H1 (cell line): ENCODE results near the gene PMF1. TPM values are rescaled to one million over a fixed set of nuclear protein-coding genes. Genes with fewer than 3 reads are reported as not detected.

Experiments
- CTCF ChIA-PET: fragments of 300-600 bp; sonication (Branson Sonifier 250); formaldehyde crosslinking; loops from one replicate; lab custom pipeline; 2021; ENCODE audit not compliant: partially characterized antibody; lab: Charles Lee
- POLR2A ChIA-PET: fragments of 300-600 bp; sonication (Branson Sonifier 250); formaldehyde crosslinking; loops from one replicate; lab custom pipeline; 2021; ENCODE audit warnings: inconsistent platforms; ENCODE audit not compliant: partially characterized antibody; lab: Charles Lee
- DNase-seq, 2 experiments: peaks; one replicate each; pipeline versions ENCODE4 v3.0.0 to v3.0.0-alpha.2; 2010 to 2022; ENCODE audit warnings: low spot score in 2 of 2, low read depth in 1 of 2, mixed read lengths in 1 of 2
- FAIRE-seq: peaks from 2 replicates; lab custom pipeline; 2011; peaks lifted over from hg19 to GRCh38; lab: Jason Lieb, UNC
- H2AFZ ChIP-seq: 2 replicates; pipeline ENCODE4 v1.8.1; 2012; ENCODE audit warnings: low read length, inconsistent platforms
- H2AK5ac ChIP-seq: 2 replicates; pipeline ENCODE4 v1.6.1; 2013; ENCODE audit warnings: low read depth, low read length
- H2BK120ac ChIP-seq: replicated peaks from 2 replicates; pipeline ENCODE3; 2013; ENCODE audit warnings: low read depth, low read length, inconsistent platforms
- H2BK12ac ChIP-seq: 2 replicates; pipeline ENCODE4 v1.6.1; 2013; ENCODE audit warnings: low read depth, low read length
- H2BK15ac ChIP-seq: 2 replicates; pipeline ENCODE4 v1.6.1; 2013; ENCODE audit warnings: low read length
- H2BK20ac ChIP-seq: 2 replicates; pipeline ENCODE4 v1.6.1; 2013; ENCODE audit warnings: low read length
- H2BK5ac ChIP-seq: 2 replicates; pipeline ENCODE4 v1.6.1; 2013; ENCODE audit warnings: low read depth, low read length
- H3K14ac ChIP-seq: 2 replicates; pipeline ENCODE4 v1.6.1; 2013; ENCODE audit warnings: inconsistent platforms; ENCODE audit not compliant: insufficient read length
- H3K18ac ChIP-seq: 2 replicates; pipeline ENCODE4 v1.6.1; 2013; ENCODE audit warnings: low read length; ENCODE audit errors: extremely low read depth
- H3K23ac ChIP-seq: 2 replicates; pipeline ENCODE4 v1.6.1; 2013; ENCODE audit warnings: inconsistent platforms; ENCODE audit not compliant: insufficient read length
- H3K23me2 ChIP-seq: 2 replicates; pipeline ENCODE4 v1.6.1; 2013; ENCODE audit warnings: low read depth, low read length
- H3K27ac ChIP-seq: 2 replicates; pipeline ENCODE4 v1.6.1; 2011; ENCODE audit warnings: low read depth, low read length, inconsistent platforms
- H3K27me3 ChIP-seq, 4 experiments: replicated peaks in 1 of 4; 1 replicate in 1 of 4; 2 replicates in 3 of 4; pipeline versions ENCODE4 v1.6.1 to v1.8.1; 2011 to 2013; ENCODE audit warnings: low read length in 3 of 4, mild to moderate bottlenecking in 3 of 4, inconsistent platforms in 2 of 4, mixed read lengths in 2 of 4, moderate library complexity in 1 of 4; ENCODE audit not compliant: control insufficient read depth in 3 of 4, insufficient read depth in 3 of 4; ENCODE audit errors: extremely low read depth in 1 of 4
- H3K36me3 ChIP-seq, 4 experiments: 2 replicates each; pipeline versions ENCODE4 v1.6.1 to v1.8.1; 2011 to 2013; ENCODE audit warnings: mild to moderate bottlenecking in 4 of 4, low read length in 3 of 4, moderate library complexity in 2 of 4, control low read depth in 1 of 4, inconsistent platforms in 1 of 4; ENCODE audit not compliant: insufficient read depth in 4 of 4, control insufficient read depth in 2 of 4
- H3K4ac ChIP-seq: replicated peaks from 2 replicates; pipeline ENCODE3; 2013; ENCODE audit warnings: low read length, low read depth, mixed read lengths, inconsistent platforms; ENCODE audit not compliant: insufficient read length
- H3K4me1 ChIP-seq, 4 experiments: replicated peaks in 1 of 4; 1 replicate in 1 of 4; 2 replicates in 3 of 4; pipeline versions ENCODE4 v1.6.1 to v1.8.1; 2011 to 2013; ENCODE audit warnings: low read length in 3 of 4, inconsistent platforms in 2 of 4, mixed read lengths in 1 of 4; ENCODE audit not compliant: insufficient read depth in 4 of 4, control insufficient read depth in 3 of 4
- H3K4me2 ChIP-seq, 2 experiments: 2 replicates each; pipeline versions ENCODE4 v1.6.1 to v1.8.1; 2011 to 2013; ENCODE audit warnings: low read depth in 2 of 2, low read length in 2 of 2, control low read depth in 1 of 2, inconsistent platforms in 1 of 2, mild to moderate bottlenecking in 1 of 2; ENCODE audit not compliant: insufficient read depth in 1 of 2
- H3K4me3 ChIP-seq, 4 experiments: fragments of 200-600, 300-600 bp in 1 of 4; sonication (generic), shearing (Covaris generic), sonication (Bioruptor Twin) in 1 of 4; 2 replicates each; pipeline versions ENCODE4 v1.5.1 to v1.8.1; 2011 to 2016; ENCODE audit warnings: low read length in 4 of 4, low read depth in 3 of 4, control low read depth in 2 of 4, inconsistent platforms in 2 of 4, mild to moderate bottlenecking in 2 of 4, mixed read lengths in 1 of 4, moderate library complexity in 1 of 4; ENCODE audit not compliant: insufficient read depth in 2 of 4; ENCODE audit errors: extremely low read depth in 1 of 4
- H3K56ac ChIP-seq: replicated peaks from 2 replicates; pipeline ENCODE3; 2013; ENCODE audit warnings: low read depth, mild to moderate bottlenecking, mixed read lengths, low read length, inconsistent platforms; ENCODE audit not compliant: insufficient read length
- H3K79me1 ChIP-seq: 2 replicates; pipeline ENCODE4 v1.6.1; 2013; ENCODE audit warnings: low read depth, low read length, control low read depth
- H3K79me2 ChIP-seq, 2 experiments: 2 replicates each; pipeline versions ENCODE4 v1.6.1 to v1.8.1; 2012 to 2013; ENCODE audit warnings: low read length in 2 of 2, mild to moderate bottlenecking in 2 of 2, inconsistent platforms in 1 of 2; ENCODE audit not compliant: insufficient read depth in 2 of 2, control insufficient read depth in 1 of 2
- H3K9ac ChIP-seq, 4 experiments: replicated peaks in 1 of 4; 1 replicate in 1 of 4; 2 replicates in 3 of 4; pipeline versions ENCODE4 v1.6.1 to v1.8.1; 2011 to 2013; ENCODE audit warnings: low read depth in 3 of 4, low read length in 3 of 4, control low read depth in 2 of 4, mild to moderate bottlenecking in 2 of 4, moderate library complexity in 2 of 4, inconsistent platforms in 1 of 4; ENCODE audit errors: extremely low read depth in 1 of 4
- H3K9me3 ChIP-seq, 2 experiments: 2 replicates each; pipeline versions ENCODE4 v1.6.1 to v1.8.1; 2012 to 2013; ENCODE audit warnings: mild to moderate bottlenecking in 2 of 2, moderate library complexity in 2 of 2, control low read depth in 1 of 2, inconsistent platforms in 1 of 2, low read depth in 1 of 2, low read length in 1 of 2, mixed read lengths in 1 of 2; ENCODE audit not compliant: insufficient read depth in 2 of 2
- H4K20me1 ChIP-seq, 2 experiments: replicated peaks in 1 of 2; 2 replicates each; pipeline versions ENCODE3 to v1.8.1; 2011 to 2013; ENCODE audit warnings: inconsistent platforms in 2 of 2, low read length in 2 of 2, mild to moderate bottlenecking in 1 of 2; ENCODE audit not compliant: insufficient read depth in 2 of 2, control insufficient read depth in 1 of 2
- H4K5ac ChIP-seq: 2 replicates; pipeline ENCODE4 v1.6.1; 2013; ENCODE audit warnings: low read length, low read depth, mixed read lengths, inconsistent platforms; ENCODE audit not compliant: insufficient read length
- H4K8ac ChIP-seq: 2 replicates; pipeline ENCODE4 v1.8.0; 2013; ENCODE audit warnings: mild to moderate bottlenecking, moderate library complexity, low read length, inconsistent platforms; ENCODE audit not compliant: insufficient read depth; ENCODE audit errors: extremely low read depth
- H4K91ac ChIP-seq: replicated peaks from 2 replicates; pipeline ENCODE3; 2013; ENCODE audit warnings: low read length, mixed read lengths, inconsistent platforms; ENCODE audit not compliant: insufficient read length
- EZH2 ChIP-seq: fragments of 200-600 bp; sonication (generic); IDR thresholded peaks from 2 replicates; pipeline ENCODE4 v1.7.1; 2012; ENCODE audit warnings: low read depth, mild to moderate bottlenecking, moderate library complexity, low read length, inconsistent platforms; ENCODE audit not compliant: severe bottlenecking
- MAFK ChIP-seq: IDR thresholded peaks from 2 replicates; pipeline ENCODE4 v1.6.1; 2012; ENCODE audit warnings: low read depth, mild to moderate bottlenecking, improper control_type of control experiment, low read length
- TBP ChIP-seq: IDR thresholded peaks from 2 replicates; pipeline ENCODE4 v1.6.1; 2011; ENCODE audit warnings: low read depth, low read length, improper control_type of control experiment
- WGBS, 2 experiments: shearing (Covaris generic) in 1 of 2; methylation state at CpG; one replicate each; pipeline versions ENCODE4 v1.1.6 to v1.1.7; 2013 to 2015; ENCODE audit warnings: low lambda C conversion rate in 2 of 2, mixed read lengths in 2 of 2, inconsistent platforms in 1 of 2, low coverage in 1 of 2, missing lambda C conversion rate in 1 of 2; ENCODE audit not compliant: insufficient replicate concordance in 2 of 2, insufficient coverage in 1 of 2, insufficient read length in 1 of 2; ENCODE audit errors: extremely low coverage in 1 of 2, missing lambda C conversion rate in 1 of 2; 5-methylcytosine and 5-hydroxymethylcytosine counted together
- polyA plus RNA-seq, 7 experiments: library from polyadenylated mRNA; depleted of rRNA in 3 of 7; stranded (reverse) in 5 of 7; unstranded in 2 of 7; fragments of >200 nt in 5 of 7; fragments of 200-250 nt in 2 of 7; gene quantifications; 1 replicate in 5 of 7; 2 replicates in 1 of 7; 4 replicates in 1 of 7; pipeline versions ENCODE4 v1.2.1 to v1.2.3, GENCODE V29; 2011 to 2013; ENCODE audit warnings: missing spikeins in 2 of 7, mixed read lengths in 2 of 7
- total RNA-seq: library from RNA; stranded (reverse); fragmentation: NEBNext Ultra II Directional; extraction: Animal tissue kit (Norgen Biotek cat#: 25700); gene quantifications from 2 replicates; pipeline ENCODE4 v1.2.1, GENCODE V29; 2021

PMF1 gene
- total and polyA plus RNA-seq, 2 of the 8 experiments (the other 6 are each of a cell fraction or from before 2014, with no cell fraction given), result 113 to 296 TPM

DNA sequence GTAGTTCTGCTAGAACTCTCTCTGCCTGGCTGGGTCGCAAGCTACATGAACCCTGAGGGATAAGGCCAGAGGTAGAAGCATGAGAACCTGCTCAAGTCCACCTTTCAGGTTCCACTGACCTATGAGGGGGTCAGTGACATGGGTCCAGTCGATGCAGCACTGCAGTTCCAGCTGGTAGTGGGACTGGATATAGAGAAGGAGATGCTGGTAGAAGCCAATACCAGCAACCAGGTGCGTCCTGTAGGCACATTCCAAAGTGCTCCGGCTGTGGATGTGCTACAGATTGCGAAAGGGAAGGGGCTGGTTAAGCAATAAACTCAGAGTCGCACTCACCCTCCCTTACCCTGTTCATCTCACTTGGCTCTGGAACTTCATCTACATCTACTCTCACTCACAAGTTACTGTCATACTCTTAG is 64.2 kb downstream of the PMF1 start:
- Histone ChIP-seq H3K4ac (no peak overlapping the region), H2AK5ac (no peak overlapping the region), H3K4me1 (peaks cover 0 to 4% (median 1%) of the 10 kb centered on the region in 4 experiments; a peak in 2 of 7 replicates), H3K27me3 (no peaks in the 10 kb centered on the region), H3K79me2 (peaks cover 23 to 34% of the 10 kb centered on the region in 2 experiments), H2BK20ac (no peak overlapping the region), H3K23ac (no peak overlapping the region), H3K14ac (no peak overlapping the region), H4K91ac (no peak overlapping the region), H4K8ac (no peak overlapping the region; the same call in 1 of the 2 replicates)
- POLR2A ChIA-PET, result interaction anchor here (0.9 to 17.4 kb wide), 5 partner anchors 15 to 44 kb away, joined by 3 to 221 read pairs (median 4); partner anchors contain the start of genes BGLAP, GLMP, PAQR6 and VHLL
- DNase-seq, result no peak
- TF ChIP-seq TBP, result no peak
- TF ChIP-seq EZH2, result no peak
- TF ChIP-seq MAFK, result no peak
- TF ChIP-seq, all 59 proteins: peak for 0
- peaks cover 5 to 22% of the 10 kb centered on the region in 2 experiments for H4K20me1 ChIP-seq
- H3K4me3 ChIP-seq, result no peak overlapping the region
- no peak overlapping the region for H2BK12ac ChIP-seq
- H2BK15ac ChIP-seq, result no peak overlapping the region
- no peak overlapping the region for H3K56ac ChIP-seq
- H3K4me2 ChIP-seq, result no peak overlapping the region
- H3K9ac ChIP-seq, result no peak overlapping the region
- peaks cover 5% of the 10 kb centered on the region for H3K23me2 ChIP-seq
- CTCF ChIA-PET, result interaction anchor here (1.3 to 1.9 kb wide), 4 partner anchors 12 to 311 kb away, joined by 4 to 9 read pairs (median 4); no protein-coding TSS in a partner anchor
- H3K27ac ChIP-seq, result no peak overlapping the region
- 85% methylated on average over 6 of the region's 6 CpGs; no CpG with 5 or more reads in 1 of the 2 experiments for WGBS, 2 experiments
- no peak overlapping the region for H2BK120ac ChIP-seq
- no peak overlapping the region for H2BK5ac ChIP-seq
- H4K5ac ChIP-seq, result no peak overlapping the region
- FAIRE-seq, result no peak
- peaks cover 10% of the 10 kb centered on the region for H3K79me1 ChIP-seq
- no peak overlapping the region for H2AFZ ChIP-seq
- H3K36me3 ChIP-seq, result peaks cover 41 to 72% (median 67%) of the 10 kb centered on the region in 4 experiments
- H3K18ac ChIP-seq, result no peak overlapping the region
- H3K9me3 ChIP-seq, result no peaks in the 10 kb centered on the region
